Stomach (tissue), 4 donors: ENCODE data around the gene SLC22A12.

Experiments used
- CTCF ChIP-seq, 7 experiments: fragments of 450-650 bp in 4 of 7; fragments of 200-600 bp in 3 of 7; sonication (generic) in 3 of 7; IDR thresholded peaks; one replicate each; pipeline ENCODE4 v1.5.1; 2016 to 2019; ENCODE audit warnings: antibody characterized with exemption in 7 of 7, control low read depth in 2 of 7, mild to moderate bottlenecking in 1 of 7
- EP300 ChIP-seq: sonication (generic); formaldehyde crosslinking; IDR thresholded peaks from one replicate; pipeline ENCODE4 v1.6.1; 2017; ENCODE audit warnings: antibody characterized with exemption
- POLR2A ChIP-seq, 4 donors: fragments of 450-650 bp; IDR thresholded peaks; one replicate each; pipeline ENCODE4 v1.6.1; 2016; ENCODE audit warnings: antibody characterized with exemption in 4 of 4, control low read depth in 2 of 4, mild to moderate bottlenecking in 1 of 4, moderate library complexity in 1 of 4
- POLR2AphosphoS5 ChIP-seq, 3 donors: sonication (generic); formaldehyde crosslinking; IDR thresholded peaks; one replicate each; pipeline ENCODE4 v1.6.1; 2016; ENCODE audit warnings: antibody characterized with exemption in 3 of 3

GRCh38 chr11:64571410-64572091 is 19.5 kb upstream of the SLC22A12 start:
- TF ChIP-seq EP300 (no peak), CTCF (IDR thresholded peaks at IDR 0.05) (no peak), POLR2A (IDR thresholded peaks at IDR 0.05) (no peak), POLR2AphosphoS5 (IDR thresholded peaks at IDR 0.05) (no peak)
